ENCODE measurements around the gene GLIPR2. TPM values are rescaled to one million over a fixed set of nuclear protein-coding genes. Genes with fewer than 3 reads are reported as not detected.

GLIPR2 gene
- polyA plus RNA-seq, 3 donors, result 213 to 528 (median 520) TPM

- 14% methylated on average over 4 of the region's 7 CpGs for WGBS (ENCODE audit: insufficient coverage)
- Histone ChIP-seq H3K4me3 (replicated peaks in 1 of 3; ENCODE audit: low read depth in 2 of 3, low read length in 3 of 3) (no peak overlapping the region), H3K9ac (ENCODE audit: insufficient read depth, low read length, poor library complexity, severe bottlenecking) (no peak overlapping the region), H3K79me2 (ENCODE audit: insufficient read depth, low read length) (peaks cover 15% of the 10 kb centered on the region), H3K27me3 (ENCODE audit: control insufficient read depth in 2 of 2, insufficient read depth in 2 of 2, low read length in 2 of 2) (no peaks in the 10 kb centered on the region), H3K4me1 (ENCODE audit: control insufficient read depth in 1 of 2, insufficient read depth in 2 of 2, low read length in 2 of 2) (peaks cover 47 to 54% of the 10 kb centered on the region in 2 donors), H3K4me2 (replicated peaks; ENCODE audit: extremely low read depth, low read length, poor library complexity, severe bottlenecking) (no peak overlapping the region), H3K27ac (ENCODE audit: low read depth in 1 of 2, low read length in 2 of 2) (peak overlapping the region in 1 of 2 donors; percentile 74), H3K36me3 (replicated peaks in 1 of 2; ENCODE audit: control insufficient read depth in 1 of 2, insufficient read depth in 2 of 2, low read length in 2 of 2) (no peaks in the 10 kb centered on the region), H3K9me3 (replicated peaks in 1 of 2; ENCODE audit: control insufficient read depth in 1 of 2, insufficient read depth in 1 of 2, low read length in 2 of 2) (no peaks in the 10 kb centered on the region), H4K20me1 (ENCODE audit: insufficient read depth, low read length) (no peaks in the 10 kb centered on the region), H2AFZ (ENCODE audit: insufficient read depth, low read depth, low read length, poor library complexity, severe bottlenecking) (peak overlapping the region; percentile 18)
- peaks cover 50% of the 10 kb centered on the region for H3K4me1 Mint-ChIP-seq
- TF ChIP-seq, protein P1, sequence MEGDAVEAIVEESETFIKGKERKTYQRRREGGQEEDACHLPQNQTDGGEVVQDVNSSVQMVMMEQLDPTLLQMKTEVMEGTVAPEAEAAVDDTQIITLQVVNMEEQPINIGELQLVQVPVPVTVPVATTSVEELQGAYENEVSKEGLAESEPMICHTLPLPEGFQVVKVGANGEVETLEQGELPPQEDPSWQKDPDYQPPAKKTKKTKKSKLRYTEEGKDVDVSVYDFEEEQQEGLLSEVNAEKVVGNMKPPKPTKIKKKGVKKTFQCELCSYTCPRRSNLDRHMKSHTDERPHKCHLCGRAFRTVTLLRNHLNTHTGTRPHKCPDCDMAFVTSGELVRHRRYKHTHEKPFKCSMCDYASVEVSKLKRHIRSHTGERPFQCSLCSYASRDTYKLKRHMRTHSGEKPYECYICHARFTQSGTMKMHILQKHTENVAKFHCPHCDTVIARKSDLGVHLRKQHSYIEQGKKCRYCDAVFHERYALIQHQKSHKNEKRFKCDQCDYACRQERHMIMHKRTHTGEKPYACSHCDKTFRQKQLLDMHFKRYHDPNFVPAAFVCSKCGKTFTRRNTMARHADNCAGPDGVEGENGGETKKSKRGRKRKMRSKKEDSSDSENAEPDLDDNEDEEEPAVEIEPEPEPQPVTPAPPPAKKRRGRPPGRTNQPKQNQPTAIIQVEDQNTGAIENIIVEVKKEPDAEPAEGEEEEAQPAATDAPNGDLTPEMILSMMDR (IDR thresholded peaks at IDR 0.05), result no peak
- intact Hi-C loops (cut with micrococcal nuclease), result no loop called here
- no peak overlapping the region for H3K4me3 Mint-ChIP-seq
- peaks cover 0 to 2% (median 0%) of the 10 kb centered on the region in 7 donors for H3K9me3 Mint-ChIP-seq
- H3K27me3 Mint-ChIP-seq (ENCODE audit: low read depth in 3 of 3), result peaks cover 0 to 2% (median 0%) of the 10 kb centered on the region in 3 donors
- peaks cover 21 to 27% of the 10 kb centered on the region in 2 donors for H3K36me3 Mint-ChIP-seq
- peak overlapping the region; percentile 38 to 95 (median 83) for H3K27ac Mint-ChIP-seq
- DNase-seq, result peak; percentile 43 to 48 (median 44)
Observed at GRCh38 chr9:36121971-36122370, 14.6 kb upstream of the GLIPR2 start.

- H3K27ac ChIP-seq (ENCODE audit: low read depth in 1 of 2, low read length in 2 of 2), result peak overlapping the region in 1 of 2 donors; percentile 74
- no peak overlapping the region for H2AFZ ChIP-seq (ENCODE audit: insufficient read depth, low read depth, low read length, poor library complexity, severe bottlenecking)
- peaks cover 63 to 70% of the 10 kb centered on the region in 2 donors for H3K4me1 ChIP-seq (ENCODE audit: control insufficient read depth in 1 of 2, insufficient read depth in 2 of 2, low read length in 2 of 2)
- Mint-ChIP-seq H3K4me3 (no peak overlapping the region), H3K4me1 (peaks cover 61% of the 10 kb centered on the region), H3K36me3 (peaks cover 13 to 20% of the 10 kb centered on the region in 2 donors), H3K27ac (peak overlapping the region; percentile 83 to 95 (median 88)), H3K9me3 (peaks cover 0 to 2% (median 0%) of the 10 kb centered on the region in 7 donors), H3K27me3 (ENCODE audit: low read depth in 3 of 3) (peaks cover 0 to 4% (median 0%) of the 10 kb centered on the region in 3 donors)
- H3K79me2 ChIP-seq (ENCODE audit: insufficient read depth, low read length), result peaks cover 20% of the 10 kb centered on the region
- intact Hi-C loops (cut with micrococcal nuclease), result no loop called here
- DNase-seq, result peak; percentile 76 to 92 (median 80)
- H3K4me2 ChIP-seq (replicated peaks; ENCODE audit: extremely low read depth, low read length, poor library complexity, severe bottlenecking), result peak overlapping the region; percentile 15
- H3K4me3 ChIP-seq (replicated peaks in 1 of 3; ENCODE audit: low read depth in 2 of 3, low read length in 3 of 3), result no peak overlapping the region
- H4K20me1 ChIP-seq (ENCODE audit: insufficient read depth, low read length), result no peaks in the 10 kb centered on the region
- WGBS (ENCODE audit: insufficient coverage), result no CpG with 5 or more reads among the region's 2 CpGs
- no peaks in the 10 kb centered on the region for H3K36me3 ChIP-seq (replicated peaks in 1 of 2; ENCODE audit: control insufficient read depth in 1 of 2, insufficient read depth in 2 of 2, low read length in 2 of 2)
- H3K9me3 ChIP-seq (replicated peaks in 1 of 2; ENCODE audit: control insufficient read depth in 1 of 2, insufficient read depth in 1 of 2, low read length in 2 of 2), result no peaks in the 10 kb centered on the region
- no peak overlapping the region for H3K9ac ChIP-seq (ENCODE audit: insufficient read depth, low read length, poor library complexity, severe bottlenecking)
- H3K27me3 ChIP-seq (ENCODE audit: control insufficient read depth in 2 of 2, insufficient read depth in 2 of 2, low read length in 2 of 2), result no peaks in the 10 kb centered on the region
- TF ChIP-seq, protein P1 (IDR thresholded peaks at IDR 0.05), result no peak
Observed at GRCh38 chr9:36123515-36123914, 13.0 kb upstream of the GLIPR2 start.
